BLaER1 (cell line): ENCODE measurements around the gene NACA2.
"Not testable (repeated sequence)": the region's sequence is repeated elsewhere in the genome, so short reads cannot be mapped to it uniquely, and the experiment has no call there.

Experiments used
- H3K27ac ChIP-seq: shearing (Covaris generic); formaldehyde crosslinking; 2 replicates; pipeline ENCODE4 v1.8.1; 2022
- H3K27me3 ChIP-seq: shearing (Covaris generic); formaldehyde crosslinking; 2 replicates; pipeline ENCODE4 v1.8.1; 2022
- H3K36me3 ChIP-seq: shearing (Covaris generic); formaldehyde crosslinking; 2 replicates; pipeline ENCODE4 v1.8.1; 2022
- H3K4me1 ChIP-seq: shearing (Covaris generic); formaldehyde crosslinking; 2 replicates; pipeline ENCODE4 v1.8.1; 2022
- H3K4me2 ChIP-seq: shearing (Covaris generic); formaldehyde crosslinking; 2 replicates; pipeline ENCODE4 v1.8.1; 2022
- H3K4me3 ChIP-seq: shearing (Covaris generic); formaldehyde crosslinking; 2 replicates; pipeline ENCODE4 v1.8.1; 2022
- H3K9ac ChIP-seq: shearing (Covaris generic); formaldehyde crosslinking; 2 replicates; pipeline ENCODE4 v1.8.1; 2022
- H3K9me3 ChIP-seq: shearing (Covaris generic); formaldehyde crosslinking; 2 replicates; pipeline ENCODE4 v1.8.1; 2022
- H4K20me1 ChIP-seq: shearing (Covaris generic); formaldehyde crosslinking; 2 replicates; pipeline ENCODE4 v1.8.1; 2022
- Cebpa-rat ChIP-seq: shearing (Covaris generic); IDR thresholded peaks from 2 replicates; pipeline ENCODE4 v1.8.1; 2022

NACA2 gene

GRCh38 chr17:61591930-61592329 lies 911 bp upstream of the NACA2 start:
- Histone ChIP-seq H3K9ac (no peak overlapping the region), H3K4me1 (peaks cover 9% of the 10 kb centered on the region), H3K36me3 (no peaks in the 10 kb centered on the region), H3K27ac (no peak overlapping the region), H3K4me3 (no peak overlapping the region), H3K9me3 (0 out of 2 replicates have a peak, but pooled peaks cover 3% of the 10 kb centered on the region), H3K27me3 (no peaks in the 10 kb centered on the region), H4K20me1 (no peaks in the 10 kb centered on the region), H3K4me2 (no peak overlapping the region)
- TF ChIP-seq Cebpa-rat: no peak

- Histone ChIP-seq H3K9me3 (0 out of 2 replicates have a peak, but pooled peaks cover 3% of the 10 kb centered on the region), H3K9ac (no peak overlapping the region), H3K27ac (no peak overlapping the region), H3K27me3 (no peaks in the 10 kb centered on the region), H4K20me1 (no peaks in the 10 kb centered on the region), H3K4me2 (no peak overlapping the region), H3K4me3 (no peak overlapping the region), H3K4me1 (peaks cover 9% of the 10 kb centered on the region), H3K36me3 (no peaks in the 10 kb centered on the region)
- TF ChIP-seq Cebpa-rat: no peak
These were observed 1.0 kb downstream of the NACA2 start for GRCh38 chr17:61589990-61590389.

- no peak overlapping the region for H3K4me3 ChIP-seq
- H4K20me1 ChIP-seq: no peaks in the 10 kb centered on the region
- no peaks in the 10 kb centered on the region for H3K4me1 ChIP-seq
- no peak for TF ChIP-seq Cebpa-rat
- no peaks in the 10 kb centered on the region for H3K36me3 ChIP-seq
- H3K27ac ChIP-seq: no peak overlapping the region
- 0 out of 2 replicates have a peak, but pooled peaks cover 3% of the 10 kb centered on the region for H3K9me3 ChIP-seq
- no peaks in the 10 kb centered on the region for H3K27me3 ChIP-seq
- no peak overlapping the region for H3K9ac ChIP-seq
- H3K4me2 ChIP-seq: no peak overlapping the region
These were observed 3.0 kb downstream of the NACA2 start for GRCh38 chr17:61587807-61588660.

GRCh38 chr17:61587242-61587641 lies 3.8 kb downstream of the NACA2 start:
- Histone ChIP-seq H3K4me1 (no peaks in the 10 kb centered on the region), H3K9ac (no peak overlapping the region), H3K4me2 (no peak overlapping the region), H3K9me3 (0 out of 2 replicates have a peak, but pooled peaks cover 3% of the 10 kb centered on the region), H3K27me3 (no peaks in the 10 kb centered on the region), H3K36me3 (no peaks in the 10 kb centered on the region), H4K20me1 (no peaks in the 10 kb centered on the region), H3K4me3 (no peak overlapping the region), H3K27ac (no peak overlapping the region)
- no peak for TF ChIP-seq Cebpa-rat

- not testable (repeated sequence) for H3K36me3 ChIP-seq, H3K9me3 ChIP-seq, H4K20me1 ChIP-seq, H3K27me3 ChIP-seq, H3K9ac ChIP-seq, H3K27ac ChIP-seq, H3K4me1 ChIP-seq, H3K4me2 ChIP-seq, H3K4me3 ChIP-seq
These were observed 4.4 kb downstream of the NACA2 start for GRCh38 chr17:61586622-61587021.

GRCh38 chr17:61586031-61586566 lies 4.9 kb downstream of the NACA2 start:
- Histone ChIP-seq H3K27me3 (no peaks in the 10 kb centered on the region), H3K4me3 (no peak overlapping the region), H3K4me2 (no peak overlapping the region), H4K20me1 (no peaks in the 10 kb centered on the region), H3K36me3 (no peaks in the 10 kb centered on the region), H3K9me3 (0 out of 2 replicates have a peak, but pooled peaks cover 3% of the 10 kb centered on the region), H3K4me1 (no peaks in the 10 kb centered on the region), H3K27ac (no peak overlapping the region), H3K9ac (no peak overlapping the region)
- TF ChIP-seq Cebpa-rat: no peak

GRCh38 chr17:61584866-61585265 lies 6.2 kb downstream of the NACA2 start:
- Histone ChIP-seq H3K27me3 (no peaks in the 10 kb centered on the region), H3K36me3 (no peaks in the 10 kb centered on the region), H3K4me1 (no peaks in the 10 kb centered on the region), H3K27ac (no peak overlapping the region), H3K4me3 (no peak overlapping the region), H3K9me3 (no peaks in the 10 kb centered on the region), H3K9ac (no peak overlapping the region), H3K4me2 (no peak overlapping the region), H4K20me1 (no peaks in the 10 kb centered on the region)
- TF ChIP-seq Cebpa-rat: no peak

- TF ChIP-seq Cebpa-rat: no peak
These were observed 6.8 kb downstream of the NACA2 start for GRCh38 chr17:61584266-61584665.

GRCh38 chr17:61583660-61584264 lies 7.3 kb downstream of the NACA2 start:
- Histone ChIP-seq H3K9me3 (no peaks in the 10 kb centered on the region), H3K27me3 (no peaks in the 10 kb centered on the region), H3K4me3 (no peak overlapping the region), H4K20me1 (no peaks in the 10 kb centered on the region), H3K27ac (no peak overlapping the region), H3K4me2 (no peak overlapping the region), H3K9ac (no peak overlapping the region), H3K36me3 (no peaks in the 10 kb centered on the region), H3K4me1 (no peaks in the 10 kb centered on the region)
- no peak for TF ChIP-seq Cebpa-rat

More at GRCh38 chr17:61584266-61584665, 6.8 kb downstream of the NACA2 start:
- no peak overlapping the region for H3K9ac ChIP-seq
- no peaks in the 10 kb centered on the region for H4K20me1 ChIP-seq
- no peaks in the 10 kb centered on the region for H3K9me3 ChIP-seq
- H3K4me3 ChIP-seq: no peak overlapping the region
- H3K36me3 ChIP-seq: no peaks in the 10 kb centered on the region
- no peak overlapping the region for H3K27ac ChIP-seq
- no peaks in the 10 kb centered on the region for H3K27me3 ChIP-seq
- no peak overlapping the region for H3K4me2 ChIP-seq
- no peaks in the 10 kb centered on the region for H3K4me1 ChIP-seq

- Histone ChIP-seq H3K36me3 (no peaks in the 10 kb centered on the region), H3K4me1 (no peaks in the 10 kb centered on the region), H3K4me3 (no peak overlapping the region), H3K9ac (no peak overlapping the region), H3K27ac (no peak overlapping the region), H3K27me3 (no peaks in the 10 kb centered on the region), H3K4me2 (no peak overlapping the region), H4K20me1 (no peaks in the 10 kb centered on the region), H3K9me3 (no peaks in the 10 kb centered on the region)
- no peak for TF ChIP-seq Cebpa-rat
These were observed 7.8 kb downstream of the NACA2 start for GRCh38 chr17:61583242-61583641.
